Measurements from ENCODE around the gene CILP.

- no peak for TF ChIP-seq CTCF (IDR thresholded peaks at IDR 0.05)
- no peak for TF ChIP-seq POLR2A (IDR thresholded peaks at IDR 0.05)
These were observed 48.2 kb downstream of the CILP start for GRCh38 chr15:65163041-65163440.

Data from heart left ventricle (tissue), 13 donors.